Measurements from ENCODE around the gene EFHC1.
A peak's percentile ranks its signal among the peaks of the same experiment; 100 is the strongest.

GRCh38 chr6:52417675-52418111, 2.4 kb upstream of the EFHC1 start:
- TF ChIP-seq POLR2A (IDR thresholded peaks at IDR 0.05) = no peak
- no peak for TF ChIP-seq CTCF (IDR thresholded peaks at IDR 0.05)
- peak in 2 of 3 donors; percentile 43 to 80 for TF ChIP-seq POLR2AphosphoS5 (IDR thresholded peaks at IDR 0.05)
- TF ChIP-seq EP300 (IDR thresholded peaks at IDR 0.05) = no peak
